Activated CD8-positive, alpha-beta T cell treated with anti-CD3 and anti-CD28 coated beads, Interleukin-2, amount 10 ng/mL, durations not matched to agents 7 days and 5 days (primary cell): ENCODE data around the gene MAP1S. TPM values are rescaled to one million over a fixed set of nuclear protein-coding genes. Genes with fewer than 3 reads are reported as not detected.

Source experiments
- ATAC-seq: fragments of 150-1000 bp; cut with Tn5 transposase; one replicate; pipeline ENCODE4 v1.10.0; 2021; ENCODE audit warnings: moderate library complexity
- CTCF ChIA-PET: fragments of 350-600 bp; sonication (Branson Sonifier 250); formaldehyde crosslinking; loops from one replicate; lab custom pipeline; 2021; ENCODE audit warnings: antibody characterized with exemption; lab: Charles Lee
- POLR2A ChIA-PET: fragments of 350-600 bp; sonication (Branson Sonifier 250); formaldehyde crosslinking; loops from one replicate; lab custom pipeline; 2021; ENCODE audit warnings: antibody characterized with exemption; lab: Charles Lee
- DNase-seq: peaks from one replicate; pipeline ENCODE4 v3.0.0-alpha.2; 2020
- H3K27ac Mint-ChIP-seq: one replicate; pipeline ENCODE4 v1.8.0; 2021; ENCODE audit warnings: mild to moderate bottlenecking, mixed read lengths
- H3K27me3 Mint-ChIP-seq: one replicate; pipeline ENCODE4 v1.8.0; 2021; ENCODE audit warnings: low read depth, mixed read lengths
- H3K36me3 Mint-ChIP-seq: one replicate; pipeline ENCODE4 v1.8.0; 2021; ENCODE audit warnings: low read depth, mixed read lengths
- H3K4me1 Mint-ChIP-seq: one replicate; pipeline ENCODE4 v1.8.0; 2021; ENCODE audit warnings: low read depth, mixed read lengths
- H3K4me3 Mint-ChIP-seq: one replicate; pipeline ENCODE4 v1.8.0; 2021; ENCODE audit warnings: mild to moderate bottlenecking, mixed read lengths
- H3K9me3 Mint-ChIP-seq: one replicate; pipeline ENCODE4 v1.8.0; 2022; ENCODE audit warnings: mixed read lengths; ENCODE audit not compliant: insufficient read depth
- total RNA-seq, 2 experiments: library from RNA; stranded (reverse); gene quantifications; one replicate each; pipeline ENCODE4 v1.2.3, GENCODE V29; 2021

Gene MAP1S
- total RNA-seq, 2 experiments from 2014 or later, result 79.0 to 83.8 TPM

- peaks cover 39% of the 10 kb centered on the region for H3K4me1 Mint-ChIP-seq
- no peak overlapping the region for H3K4me3 Mint-ChIP-seq
- peak overlapping the region; percentile 70 for H3K27ac Mint-ChIP-seq
- DNase-seq (peak; percentile 59), ATAC-seq (no peak)
- ChIA-PET CTCF (interaction anchor here (1.1 to 2.7 kb wide), 3 partner anchors 11 to 103 kb away, joined by 4 to 12 read pairs (median 5); partner anchors contain the start of gene RPL18A), POLR2A (interaction anchor here (2.3 kb wide), 1 partner anchor 14 kb away, joined by 8 read pairs; no protein-coding TSS in a partner anchor)
- peaks cover 60% of the 10 kb centered on the region for H3K36me3 Mint-ChIP-seq
- no peaks in the 10 kb centered on the region for H3K27me3 Mint-ChIP-seq
- H3K9me3 Mint-ChIP-seq, result no peaks in the 10 kb centered on the region
Measured at GRCh38 chr19:17755977-17756670, 36.8 kb downstream of the MAP1S start.

GRCh38 chr19:17757125-17757524, 37.8 kb downstream of the MAP1S start:
- no peaks in the 10 kb centered on the region for H3K27me3 Mint-ChIP-seq
- peaks cover 59% of the 10 kb centered on the region for H3K36me3 Mint-ChIP-seq
- peaks cover 33% of the 10 kb centered on the region for H3K4me1 Mint-ChIP-seq
- CTCF ChIA-PET, result interaction anchor here (1.1 kb wide), 1 partner anchor 10 kb away, joined by 4 read pairs; no protein-coding TSS in a partner anchor
- H3K27ac Mint-ChIP-seq, result no peak overlapping the region
- POLR2A ChIA-PET, result no interaction called here
- DNase-seq (no peak), ATAC-seq (no peak)
- H3K4me3 Mint-ChIP-seq, result no peak overlapping the region
- H3K9me3 Mint-ChIP-seq, result no peaks in the 10 kb centered on the region

- no peak overlapping the region for H3K4me3 Mint-ChIP-seq
- no peaks in the 10 kb centered on the region for H3K9me3 Mint-ChIP-seq
- no peaks in the 10 kb centered on the region for H3K27me3 Mint-ChIP-seq
- ChIA-PET CTCF (interaction anchor here (0.8 to 1.5 kb wide), 2 partner anchors 32 to 101 kb away, joined by 3 to 4 read pairs; partner anchors contain the start of gene RPL18A), POLR2A (no interaction called here)
- H3K27ac Mint-ChIP-seq, result no peak overlapping the region
- peaks cover 27% of the 10 kb centered on the region for H3K4me1 Mint-ChIP-seq
- H3K36me3 Mint-ChIP-seq, result peaks cover 65% of the 10 kb centered on the region
- DNase-seq (no peak), ATAC-seq (no peak)
Measured at GRCh38 chr19:17758515-17758914, 39.2 kb downstream of the MAP1S start.

DNA sequence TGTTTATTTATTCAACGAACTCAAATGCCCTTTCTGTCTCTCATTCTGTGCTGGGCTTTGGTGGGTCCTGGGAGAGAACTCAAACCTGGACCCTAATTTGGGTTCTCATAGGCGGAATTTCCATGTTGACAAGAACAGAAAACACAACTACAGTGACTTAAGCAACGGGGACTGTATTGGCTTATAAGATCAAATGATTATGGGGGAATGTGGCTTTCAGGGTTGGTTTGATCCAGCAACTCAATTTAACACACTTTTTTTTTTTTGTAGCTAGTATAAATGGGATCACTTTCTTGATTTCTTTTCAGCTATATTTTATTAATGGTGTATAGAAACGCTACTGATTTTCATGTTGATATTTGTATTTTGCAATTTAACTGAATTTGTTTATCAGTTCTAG, 41.9 kb downstream of the MAP1S start:
- no peak for ATAC-seq
- Mint-ChIP-seq H3K9me3 (no peaks in the 10 kb centered on the region), H3K4me3 (no peak overlapping the region), H3K27me3 (no peaks in the 10 kb centered on the region), H3K36me3 (peaks cover 59% of the 10 kb centered on the region), H3K4me1 (peaks cover 12% of the 10 kb centered on the region), H3K27ac (no peak overlapping the region)
- ChIA-PET CTCF (no interaction called here), POLR2A (no interaction called here)
- DNase-seq, result no peak

GRCh38 chr19:17762505-17763229, 43.4 kb downstream of the MAP1S start:
- Mint-ChIP-seq H3K9me3 (no peaks in the 10 kb centered on the region), H3K36me3 (peaks cover 56% of the 10 kb centered on the region), H3K27me3 (no peaks in the 10 kb centered on the region), H3K27ac (no peak overlapping the region), H3K4me3 (no peak overlapping the region), H3K4me1 (peaks cover 11% of the 10 kb centered on the region)
- no peak for DNase-seq
- CTCF ChIA-PET, result interaction anchor here (0.8 kb wide), 1 partner anchor 66 kb away, joined by 4 read pairs; no protein-coding TSS in a partner anchor
- POLR2A ChIA-PET, result no interaction called here
- no peak for ATAC-seq

DNA sequence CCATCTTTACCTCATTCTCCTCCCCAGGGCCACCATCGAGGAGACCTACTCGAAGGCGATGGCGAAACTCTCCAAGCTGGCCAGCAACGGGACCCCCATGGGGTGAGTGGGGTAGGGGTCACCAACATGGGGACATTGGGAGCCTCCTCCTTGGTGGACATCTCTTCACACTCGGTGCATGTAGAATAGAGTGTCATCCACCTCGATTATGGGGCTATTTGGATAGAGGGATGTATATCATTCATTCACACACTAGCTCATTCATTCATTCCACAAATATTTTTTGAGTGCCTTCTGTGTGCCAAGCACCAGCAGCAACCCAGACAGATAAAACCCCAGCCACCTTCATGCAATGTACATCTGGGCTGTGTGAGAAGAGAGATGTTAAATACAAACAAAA, 45.1 kb downstream of the MAP1S start:
- H3K9me3 Mint-ChIP-seq, result no peaks in the 10 kb centered on the region
- no peak overlapping the region for H3K4me3 Mint-ChIP-seq
- no peak overlapping the region for H3K27ac Mint-ChIP-seq
- ATAC-seq, result no peak
- no peaks in the 10 kb centered on the region for H3K27me3 Mint-ChIP-seq
- H3K36me3 Mint-ChIP-seq, result peaks cover 54% of the 10 kb centered on the region
- CTCF ChIA-PET, result interaction anchor here (0.7 kb wide), 1 partner anchor 40 kb away, joined by 3 read pairs; no protein-coding TSS in a partner anchor
- POLR2A ChIA-PET, result no interaction called here
- DNase-seq, result no peak
- peaks cover 9% of the 10 kb centered on the region for H3K4me1 Mint-ChIP-seq

DNA sequence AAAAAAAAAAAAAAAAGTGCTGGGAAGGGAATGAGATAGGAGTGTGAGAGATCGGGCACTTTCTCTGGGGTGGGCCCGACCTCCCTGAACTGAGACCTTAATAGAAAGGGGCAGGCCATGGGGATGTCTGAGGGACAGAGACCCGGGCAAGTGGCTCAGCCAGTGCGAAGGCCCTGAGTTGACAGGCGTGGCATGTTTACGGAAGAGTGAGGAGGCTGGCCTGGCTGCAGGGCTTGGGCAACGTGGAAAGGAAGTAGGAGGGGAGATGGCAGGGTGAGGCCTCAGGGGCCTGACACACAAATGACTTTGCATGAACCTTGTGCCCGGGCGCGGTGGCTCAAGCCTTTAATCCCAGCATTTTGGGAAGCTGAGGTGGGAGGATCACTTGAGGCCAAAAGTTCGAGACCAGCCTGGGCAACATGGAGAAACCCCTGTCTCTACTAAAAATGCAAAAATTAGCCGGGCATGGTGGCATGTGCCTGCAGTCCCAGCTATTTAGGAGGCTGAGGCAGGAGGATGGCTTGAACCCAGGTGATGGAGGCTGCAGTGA, 45.9 kb downstream of the MAP1S start:
- no peak overlapping the region for H3K27ac Mint-ChIP-seq
- H3K27me3 Mint-ChIP-seq, result no peaks in the 10 kb centered on the region
- ChIA-PET POLR2A (interaction anchor here (0.6 kb wide), 1 partner anchor 28 kb away, joined by 4 read pairs; no protein-coding TSS in a partner anchor), CTCF (interaction anchor here (2.6 kb wide), 1 partner anchor 90 kb away, joined by 8 read pairs; no protein-coding TSS in a partner anchor)
- no peak overlapping the region for H3K4me3 Mint-ChIP-seq
- peaks cover 59% of the 10 kb centered on the region for H3K36me3 Mint-ChIP-seq
- ATAC-seq, result no peak
- H3K9me3 Mint-ChIP-seq, result no peaks in the 10 kb centered on the region
- no peak for DNase-seq
- peaks cover 9% of the 10 kb centered on the region for H3K4me1 Mint-ChIP-seq

- Mint-ChIP-seq H3K4me1 (peaks cover 9% of the 10 kb centered on the region), H3K4me3 (no peak overlapping the region), H3K9me3 (no peaks in the 10 kb centered on the region), H3K27me3 (no peaks in the 10 kb centered on the region), H3K27ac (no peak overlapping the region), H3K36me3 (peaks cover 54% of the 10 kb centered on the region)
- POLR2A ChIA-PET, result interaction anchor here (0.6 kb wide), 1 partner anchor 104 kb away, joined by 3 read pairs; no protein-coding TSS in a partner anchor
- CTCF ChIA-PET, result interaction anchor here (0.9 to 2.6 kb wide), 13 partner anchors 9 to 271 kb away, joined by 3 to 20 read pairs (median 4); partner anchors contain the start of genes FCHO1 and RPL18A
- DNase-seq (peak; percentile 51), ATAC-seq (no peak)
Measured at GRCh38 chr19:17766543-17767131, 47.4 kb downstream of the MAP1S start.

GRCh38 chr19:17767559-17767958, 48.3 kb downstream of the MAP1S start:
- Mint-ChIP-seq H3K36me3 (peaks cover 59% of the 10 kb centered on the region), H3K27me3 (no peaks in the 10 kb centered on the region), H3K9me3 (no peaks in the 10 kb centered on the region), H3K4me3 (no peak overlapping the region), H3K27ac (no peak overlapping the region), H3K4me1 (peaks cover 9% of the 10 kb centered on the region)
- POLR2A ChIA-PET, result interaction anchor here (0.6 to 0.8 kb wide), 2 partner anchors 38 to 105 kb away, joined by 3 to 5 read pairs; no protein-coding TSS in a partner anchor
- CTCF ChIA-PET, result interaction anchor here (1.1 to 2.6 kb wide), 4 partner anchors 15 to 64 kb away, joined by 4 to 20 read pairs (median 10); partner anchors contain the start of gene FCHO1
- DNase-seq, result no peak
- no peak for ATAC-seq

GRCh38 chr19:17770613-17771012, 51.3 kb downstream of the MAP1S start:
- H3K9me3 Mint-ChIP-seq, result no peaks in the 10 kb centered on the region
- H3K27ac Mint-ChIP-seq, result no peak overlapping the region
- H3K4me3 Mint-ChIP-seq, result no peak overlapping the region
- CTCF ChIA-PET, result no interaction called here
- POLR2A ChIA-PET, result no interaction called here
- peaks cover 5% of the 10 kb centered on the region for H3K4me1 Mint-ChIP-seq
- no peaks in the 10 kb centered on the region for H3K27me3 Mint-ChIP-seq
- ATAC-seq, result no peak
- DNase-seq, result no peak
- H3K36me3 Mint-ChIP-seq, result peaks cover 57% of the 10 kb centered on the region

GRCh38 chr19:17772172-17772571, 52.9 kb downstream of the MAP1S start:
- no peak overlapping the region for H3K27ac Mint-ChIP-seq

More at GRCh38 chr19:17772172-17772571, 52.9 kb downstream of the MAP1S start:
- DNase-seq (no peak), ATAC-seq (no peak)
- H3K36me3 Mint-ChIP-seq, result peaks cover 47% of the 10 kb centered on the region
- POLR2A ChIA-PET, result interaction anchor here (0.5 kb wide), 1 partner anchor 356 kb away, joined by 3 read pairs; no protein-coding TSS in a partner anchor
- CTCF ChIA-PET, result no interaction called here
- H3K4me1 Mint-ChIP-seq, result peaks cover 10% of the 10 kb centered on the region
- no peaks in the 10 kb centered on the region for H3K9me3 Mint-ChIP-seq
- no peaks in the 10 kb centered on the region for H3K27me3 Mint-ChIP-seq
- H3K4me3 Mint-ChIP-seq, result no peak overlapping the region
